GM18502 (cell line): Measurements from ENCODE around the gene EIF6.
"Not testable (repeated sequence)": the region's sequence is repeated elsewhere in the genome, so short reads cannot be mapped to it uniquely, and the experiment has no call there.

Experiments
- ATAC-seq: cut with Tn5 transposase; IDR thresholded peaks from one replicate; pipeline ENCODE4 v1.9.1; 2021; ENCODE audit warnings: mild to moderate bottlenecking; ENCODE audit not compliant: unreplicated experiment, poor library complexity

The EIF6 gene

GRCh38 chr20:35264755-35265154 is 19.8 kb downstream of the EIF6 start:
- ATAC-seq, result no peak

- ATAC-seq, result no peak
These were observed 20.8 kb downstream of the EIF6 start for GRCh38 chr20:35263532-35264341.

GRCh38 chr20:35262731-35263531 is 21.6 kb downstream of the EIF6 start:
- ATAC-seq, result not testable (repeated sequence)

- not testable (repeated sequence) for ATAC-seq
These were observed 22.3 kb downstream of the EIF6 start for GRCh38 chr20:35262321-35262720.

DNA sequence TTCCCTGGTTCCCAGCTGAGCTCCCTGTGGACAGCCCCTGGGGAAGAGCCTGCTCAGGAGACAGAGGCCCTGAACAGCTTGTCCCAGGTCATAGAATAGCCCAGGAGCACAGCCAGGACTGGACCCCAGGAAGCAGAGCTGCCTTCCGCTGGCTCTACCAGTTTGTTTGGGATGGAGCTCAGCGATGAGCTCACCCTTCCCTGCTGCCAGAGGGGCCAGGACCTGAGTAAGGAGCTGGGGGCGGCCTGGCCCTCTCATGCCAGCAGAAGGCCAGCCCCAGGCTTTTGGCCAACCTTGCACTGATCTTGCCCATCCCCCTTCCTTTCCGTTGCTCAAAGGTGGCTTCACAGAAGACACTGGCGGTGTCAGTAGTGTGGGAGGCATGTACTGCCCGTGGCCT is 24.1 kb downstream of the EIF6 start:
- ATAC-seq, result no peak

- no peak for ATAC-seq
These were observed 27.2 kb downstream of the EIF6 start for GRCh38 chr20:35257175-35257909.

GRCh38 chr20:35254448-35254999 is 30.0 kb downstream of the EIF6 start:
- no peak for ATAC-seq

DNA sequence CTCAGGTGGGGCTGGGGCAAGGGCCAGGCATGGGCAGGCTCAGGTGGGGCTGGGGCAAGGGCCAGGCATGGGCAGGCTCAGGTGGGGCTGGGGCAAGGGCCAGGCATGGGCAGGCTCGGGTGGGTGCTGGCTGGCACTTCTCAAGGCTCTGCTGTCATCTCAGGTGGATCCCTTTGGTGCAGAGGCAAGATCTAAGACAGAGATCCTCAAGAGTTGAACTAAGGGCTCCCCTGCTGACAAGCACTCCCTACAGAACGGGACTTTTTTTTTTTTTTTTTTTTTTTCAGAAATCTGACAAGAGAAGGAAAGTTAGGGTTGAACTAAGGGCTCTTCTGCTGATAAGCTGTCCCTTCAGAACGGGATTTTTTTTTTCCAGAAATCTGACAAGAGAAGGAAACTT is 31.6 kb downstream of the EIF6 start:
- ATAC-seq, result no peak

GRCh38 chr20:35252598-35252997 is 32.0 kb downstream of the EIF6 start:
- not testable (repeated sequence) for ATAC-seq

GRCh38 chr20:35252037-35252461 is 32.5 kb downstream of the EIF6 start:
- ATAC-seq, result no peak

- ATAC-seq, result no peak
These were observed 33.0 kb downstream of the EIF6 start for GRCh38 chr20:35251613-35251940.

DNA sequence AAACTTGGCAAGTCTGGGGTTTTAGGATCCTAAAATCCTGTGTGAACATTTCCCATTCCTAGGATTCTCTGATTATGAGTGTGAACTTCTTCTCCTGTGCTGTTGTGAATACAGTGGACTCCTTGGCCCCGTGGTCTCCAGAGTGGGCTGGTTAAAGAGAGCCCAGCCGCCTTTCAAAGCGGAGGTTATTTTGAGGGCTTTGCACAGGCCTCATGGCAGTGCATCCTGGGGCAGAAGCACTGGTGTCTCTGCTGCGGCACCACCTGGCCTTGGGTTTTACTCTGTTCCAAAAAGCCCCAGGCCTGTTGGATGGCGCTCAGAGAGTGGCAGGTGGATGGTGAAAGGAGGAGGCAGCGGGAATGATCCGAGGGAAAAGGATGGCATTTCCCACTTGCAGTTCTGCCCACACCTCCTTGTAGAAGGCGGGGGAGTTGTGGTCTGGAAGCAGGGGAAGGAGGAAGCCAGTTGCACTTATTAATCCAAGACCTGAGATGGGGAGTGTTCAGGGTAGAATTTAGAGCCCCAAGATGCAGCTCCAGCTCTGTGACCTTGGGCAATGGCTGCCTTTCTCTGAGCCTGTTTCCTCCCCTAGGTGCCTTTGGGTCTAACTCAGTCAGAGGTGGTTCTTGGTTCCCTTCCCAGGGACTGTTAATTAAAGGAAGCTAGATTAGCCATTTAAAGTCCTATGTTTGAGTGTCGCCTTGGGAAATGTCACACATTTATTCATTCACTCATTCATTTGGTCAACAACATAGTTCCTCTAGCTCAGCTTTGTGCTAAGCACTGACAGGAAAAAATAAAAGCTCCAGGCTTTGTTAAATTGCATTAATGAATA is 35.7 kb downstream of the EIF6 start:
- no peak for ATAC-seq

DNA sequence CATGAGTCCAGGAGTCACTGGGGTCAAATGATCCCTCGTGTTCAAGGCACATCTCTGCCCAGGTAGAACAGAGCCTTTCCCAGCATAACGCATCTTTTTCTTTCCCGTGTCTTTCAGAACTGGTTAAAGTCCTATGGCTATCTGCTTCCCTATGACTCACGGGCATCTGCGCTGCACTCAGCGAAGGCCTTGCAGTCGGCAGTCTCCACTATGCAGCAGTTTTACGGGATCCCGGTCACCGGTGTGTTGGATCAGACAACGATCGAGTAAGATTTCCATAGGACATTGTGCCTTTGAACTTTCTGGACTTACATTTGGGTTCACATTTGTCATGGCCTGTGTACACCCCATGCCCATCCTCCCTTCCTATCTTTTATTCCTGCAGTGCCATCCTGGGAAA is 37.8 kb downstream of the EIF6 start:
- ATAC-seq, result no peak

DNA sequence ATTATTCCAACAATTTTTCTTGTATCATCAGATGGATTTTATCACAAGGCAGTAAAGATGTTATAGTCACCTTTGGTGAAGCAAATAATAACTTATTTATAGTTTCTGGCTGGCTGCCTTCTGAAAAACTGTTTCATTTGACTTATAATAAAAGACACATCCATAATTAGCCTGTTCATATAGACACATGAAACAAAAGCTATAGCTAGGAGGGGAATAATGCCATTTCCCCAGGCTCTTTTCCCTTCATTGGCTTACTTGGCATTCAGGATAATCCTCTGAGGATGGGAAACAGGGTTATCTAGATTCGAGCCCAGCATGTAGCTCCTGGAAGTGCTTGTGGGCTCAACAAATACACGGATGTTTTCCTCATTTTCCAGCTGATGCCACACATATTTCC is 40.6 kb downstream of the EIF6 start:
- ATAC-seq, result no peak

GRCh38 chr20:35243317-35243716 is 41.3 kb downstream of the EIF6 start:
- no peak for ATAC-seq

- no peak for ATAC-seq
These were observed 43.7 kb downstream of the EIF6 start for GRCh38 chr20:35240811-35241293.

GRCh38 chr20:35240083-35240810 is 44.3 kb downstream of the EIF6 start:
- ATAC-seq, result no peak

GRCh38 chr20:35238735-35239134 is 45.8 kb downstream of the EIF6 start:
- no peak for ATAC-seq

DNA sequence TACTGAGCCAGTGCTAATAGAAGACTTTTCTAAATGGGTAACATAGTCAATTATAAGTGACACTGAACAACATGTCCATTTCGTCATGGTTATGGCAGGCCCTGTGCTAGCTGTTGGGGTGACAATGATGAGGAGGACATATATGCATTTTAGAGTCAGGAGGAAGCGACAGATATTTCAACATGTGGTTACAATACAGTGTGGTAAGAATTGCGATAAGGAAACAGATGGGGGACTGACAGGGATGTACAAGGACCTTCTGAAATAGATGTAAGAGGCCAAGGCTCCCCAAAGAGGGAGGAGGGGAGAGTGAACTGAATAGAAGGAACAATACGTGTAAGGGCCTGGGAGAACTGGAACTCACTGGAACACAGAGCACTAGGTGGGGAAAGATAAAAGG is 46.4 kb downstream of the EIF6 start:
- no peak for ATAC-seq
